ENCODE data around the gene CDC37. TPM values are rescaled to one million over a fixed set of nuclear protein-coding genes. Genes with fewer than 3 reads are reported as not detected.

CDC37 gene
- total RNA-seq, 1 donor from 2014 or later = 154 TPM

DNA sequence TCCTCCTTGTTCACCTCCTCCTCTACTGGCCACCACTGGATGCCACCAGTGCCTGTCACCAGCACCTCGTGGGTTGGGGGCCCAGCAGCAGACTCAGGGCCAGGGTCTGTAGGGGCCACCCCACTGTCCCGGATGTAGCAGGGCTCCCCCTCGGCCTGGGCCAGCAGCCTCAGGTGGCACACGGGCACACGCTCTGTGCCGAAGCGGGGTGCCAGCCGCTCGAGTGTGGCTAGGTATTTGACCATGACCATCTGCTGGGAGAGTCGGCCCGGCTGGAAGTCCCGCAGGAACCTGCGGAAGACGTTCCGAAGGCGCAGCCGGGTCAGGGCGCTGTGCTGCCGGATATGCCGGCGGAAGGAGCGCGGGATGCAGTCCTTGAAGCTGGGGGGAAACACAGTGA lies 37.8 kb downstream of the CDC37 start:
- no peaks in the 10 kb centered on the region for H3K4me1 ChIP-seq
- peaks cover 99% of the 10 kb centered on the region for H3K36me3 ChIP-seq
- TF ChIP-seq, protein P1, sequence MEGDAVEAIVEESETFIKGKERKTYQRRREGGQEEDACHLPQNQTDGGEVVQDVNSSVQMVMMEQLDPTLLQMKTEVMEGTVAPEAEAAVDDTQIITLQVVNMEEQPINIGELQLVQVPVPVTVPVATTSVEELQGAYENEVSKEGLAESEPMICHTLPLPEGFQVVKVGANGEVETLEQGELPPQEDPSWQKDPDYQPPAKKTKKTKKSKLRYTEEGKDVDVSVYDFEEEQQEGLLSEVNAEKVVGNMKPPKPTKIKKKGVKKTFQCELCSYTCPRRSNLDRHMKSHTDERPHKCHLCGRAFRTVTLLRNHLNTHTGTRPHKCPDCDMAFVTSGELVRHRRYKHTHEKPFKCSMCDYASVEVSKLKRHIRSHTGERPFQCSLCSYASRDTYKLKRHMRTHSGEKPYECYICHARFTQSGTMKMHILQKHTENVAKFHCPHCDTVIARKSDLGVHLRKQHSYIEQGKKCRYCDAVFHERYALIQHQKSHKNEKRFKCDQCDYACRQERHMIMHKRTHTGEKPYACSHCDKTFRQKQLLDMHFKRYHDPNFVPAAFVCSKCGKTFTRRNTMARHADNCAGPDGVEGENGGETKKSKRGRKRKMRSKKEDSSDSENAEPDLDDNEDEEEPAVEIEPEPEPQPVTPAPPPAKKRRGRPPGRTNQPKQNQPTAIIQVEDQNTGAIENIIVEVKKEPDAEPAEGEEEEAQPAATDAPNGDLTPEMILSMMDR (IDR thresholded peaks at IDR 0.05) = no peak
- no peaks in the 10 kb centered on the region for H3K27me3 ChIP-seq (ENCODE audit: low read depth)
- H3K27ac ChIP-seq = no peak overlapping the region
- intact Hi-C loops (cut with DNase I) = no loop called here
- H3K9me3 ChIP-seq = no peaks in the 10 kb centered on the region
- no peak overlapping the region for H3K4me3 ChIP-seq
- ATAC-seq (no peak), DNase-seq (no peak)

DNA sequence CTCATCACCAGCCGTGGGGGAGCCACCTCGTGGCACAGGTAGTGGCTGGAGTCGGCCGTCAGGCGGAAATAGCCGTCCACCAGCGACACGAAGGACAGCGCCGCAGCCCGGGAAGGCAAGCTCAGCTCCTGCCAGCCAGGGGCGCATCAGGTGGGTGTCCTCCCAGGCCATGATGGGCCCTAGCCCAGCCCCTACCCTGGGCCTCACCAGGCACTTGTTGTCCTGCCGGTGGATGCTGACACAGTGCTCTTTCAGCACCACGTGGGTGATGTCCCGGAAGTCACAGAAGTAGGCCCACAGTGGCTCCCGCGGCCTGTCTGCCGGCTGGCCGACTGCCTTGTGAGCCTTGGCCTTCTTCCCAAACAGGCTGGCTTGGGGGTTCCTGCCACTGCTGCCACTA lies 38.7 kb downstream of the CDC37 start:
- peaks cover 99% of the 10 kb centered on the region for H3K36me3 ChIP-seq
- H3K9me3 ChIP-seq = no peaks in the 10 kb centered on the region
- H3K27me3 ChIP-seq (ENCODE audit: low read depth) = no peaks in the 10 kb centered on the region
- DNase-seq (no peak), ATAC-seq (no peak)
- H3K27ac ChIP-seq = no peak overlapping the region
- H3K4me3 ChIP-seq = no peak overlapping the region
- H3K4me1 ChIP-seq = no peaks in the 10 kb centered on the region
- intact Hi-C loops (cut with DNase I) = no loop called here
- TF ChIP-seq, protein P1 (IDR thresholded peaks at IDR 0.05) = no peak

DNA sequence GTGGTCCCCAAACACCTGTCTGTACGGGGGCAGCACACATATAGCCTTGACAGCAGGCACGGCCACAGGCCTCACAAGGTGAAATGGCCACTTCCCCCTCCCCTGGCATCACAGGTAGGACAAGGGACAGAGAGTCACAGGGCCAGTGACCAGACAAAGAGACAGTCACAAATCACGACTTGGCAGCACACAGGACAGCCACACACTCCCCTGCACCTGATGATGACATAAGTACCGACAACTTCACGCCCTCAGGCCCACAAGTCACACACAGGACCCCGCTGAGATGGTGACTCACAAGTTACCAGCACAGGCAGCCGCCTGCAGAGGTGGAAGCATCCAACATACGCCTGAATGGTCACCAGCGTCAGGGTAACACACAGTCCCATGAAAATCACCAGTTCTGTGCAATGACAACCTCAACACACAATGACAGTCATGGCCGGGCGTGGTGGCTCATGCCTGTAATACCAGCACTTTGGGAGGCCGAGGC lies 39.5 kb downstream of the CDC37 start:
- no peak overlapping the region for H3K4me3 ChIP-seq
- H3K4me1 ChIP-seq = no peaks in the 10 kb centered on the region
- DNase-seq (no peak), ATAC-seq (no peak)
- no peaks in the 10 kb centered on the region for H3K27me3 ChIP-seq (ENCODE audit: low read depth)
- no peak overlapping the region for H3K27ac ChIP-seq
- peaks cover 99% of the 10 kb centered on the region for H3K36me3 ChIP-seq
- intact Hi-C loops (cut with DNase I) = no loop called here
- H3K9me3 ChIP-seq = no peaks in the 10 kb centered on the region
- TF ChIP-seq, protein P1 (IDR thresholded peaks at IDR 0.05) = no peak

DNA sequence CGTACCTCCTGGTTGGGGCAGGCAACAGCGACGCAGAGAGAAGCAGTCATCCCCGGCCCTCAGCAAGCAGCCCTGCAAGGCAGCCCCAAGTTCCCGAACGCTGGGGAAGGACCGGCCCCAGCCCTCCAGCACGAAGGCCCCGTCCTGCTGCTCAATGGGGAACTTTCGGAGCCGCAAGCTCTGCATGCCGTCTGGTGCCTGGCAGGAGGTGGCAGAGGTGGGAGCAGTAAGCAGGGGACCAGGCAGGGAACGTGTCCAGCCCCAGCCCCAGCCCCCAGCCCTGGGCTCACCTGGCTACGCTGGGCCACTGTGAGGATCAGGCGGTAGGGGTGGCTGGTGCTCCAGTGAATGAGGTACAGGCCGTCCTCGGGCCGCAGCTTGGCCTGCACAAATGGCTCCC lies 41.1 kb downstream of the CDC37 start:
- no peak for ATAC-seq
- intact Hi-C loops (cut with DNase I) = no loop called here
- Histone ChIP-seq H3K4me1 (no peaks in the 10 kb centered on the region), H3K4me3 (no peak overlapping the region), H3K9me3 (no peaks in the 10 kb centered on the region), H3K27ac (no peak overlapping the region), H3K27me3 (ENCODE audit: low read depth) (no peaks in the 10 kb centered on the region), H3K36me3 (peaks cover 98% of the 10 kb centered on the region)
- TF ChIP-seq, protein P1 (IDR thresholded peaks at IDR 0.05) = no peak
- no peak for DNase-seq

DNA sequence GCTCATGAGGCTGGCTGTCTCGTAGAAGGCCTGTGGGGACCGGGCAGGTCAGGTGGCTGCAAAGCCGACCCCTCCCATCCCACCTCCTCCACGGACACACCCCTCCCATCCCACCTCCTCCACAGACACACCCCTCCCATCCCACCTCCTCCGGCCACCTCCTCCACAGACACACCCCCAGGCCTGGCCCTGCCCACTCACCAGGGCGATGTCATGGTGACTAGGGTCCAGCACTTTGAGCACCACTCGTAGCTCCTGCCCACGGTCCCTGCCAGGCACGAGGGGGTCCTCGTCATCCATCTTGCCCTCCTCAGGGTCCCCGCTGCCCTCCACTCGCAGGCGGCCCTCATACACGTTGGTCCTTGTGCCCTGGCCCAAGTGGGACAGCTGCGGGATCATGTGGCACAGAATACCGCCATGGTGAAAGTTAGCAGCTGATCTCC lies 41.8 kb downstream of the CDC37 start:
- TF ChIP-seq, protein P1 (IDR thresholded peaks at IDR 0.05) = no peak
- peaks cover 98% of the 10 kb centered on the region for H3K36me3 ChIP-seq
- H3K4me3 ChIP-seq = no peak overlapping the region
- ATAC-seq = no peak
- no peak overlapping the region for H3K27ac ChIP-seq
- intact Hi-C loops (cut with DNase I) = no loop called here
- no peak for DNase-seq
- H3K27me3 ChIP-seq (ENCODE audit: low read depth) = no peaks in the 10 kb centered on the region
- H3K4me1 ChIP-seq = no peaks in the 10 kb centered on the region
- no peaks in the 10 kb centered on the region for H3K9me3 ChIP-seq

DNA sequence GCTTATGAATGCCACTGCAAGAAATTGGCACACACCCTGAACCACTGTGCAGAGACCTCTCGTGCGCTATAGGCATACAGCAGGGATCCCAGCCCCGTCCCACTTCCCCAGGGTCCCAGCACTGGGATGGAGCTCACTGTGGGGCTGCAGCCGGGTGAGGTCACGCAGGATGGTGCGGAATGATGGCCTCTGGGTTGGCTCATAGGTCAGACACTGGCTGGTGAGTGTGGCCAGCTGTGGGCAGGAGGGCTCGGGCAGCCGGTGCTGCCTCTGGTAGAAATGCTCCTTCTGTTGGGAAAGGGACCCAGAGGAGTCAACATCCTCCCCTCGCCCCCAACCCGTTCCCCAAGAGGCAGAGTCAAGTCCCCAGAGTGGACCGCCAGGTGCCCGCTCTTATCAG lies 46.9 kb downstream of the CDC37 start:
- Histone ChIP-seq H3K36me3 (peaks cover 97% of the 10 kb centered on the region), H3K27me3 (ENCODE audit: low read depth) (no peaks in the 10 kb centered on the region), H3K4me3 (no peak overlapping the region), H3K27ac (no peak overlapping the region), H3K9me3 (no peaks in the 10 kb centered on the region), H3K4me1 (no peaks in the 10 kb centered on the region)
- DNase-seq (no peak), ATAC-seq (no peak)
- TF ChIP-seq, protein P1 (IDR thresholded peaks at IDR 0.05) = no peak
- intact Hi-C loops (cut with DNase I) = no loop called here

Data from lower lobe of right lung (tissue), 2 donors.